ENCODE measurements around the gene SPEN. TPM values are rescaled to one million over a fixed set of nuclear protein-coding genes. Genes with fewer than 3 reads are reported as not detected.
A peak's percentile ranks its signal among the peaks of the same experiment; 100 is the strongest.
"Not testable (repeated sequence)": the region's sequence is repeated elsewhere in the genome, so short reads cannot be mapped to it uniquely, and the experiment has no call there.

SPEN gene
- polyA plus RNA-seq, 1 donor (not counting 4 experiments of a cell fraction or from before 2014, with no cell fraction given): 8.9 TPM

DNA sequence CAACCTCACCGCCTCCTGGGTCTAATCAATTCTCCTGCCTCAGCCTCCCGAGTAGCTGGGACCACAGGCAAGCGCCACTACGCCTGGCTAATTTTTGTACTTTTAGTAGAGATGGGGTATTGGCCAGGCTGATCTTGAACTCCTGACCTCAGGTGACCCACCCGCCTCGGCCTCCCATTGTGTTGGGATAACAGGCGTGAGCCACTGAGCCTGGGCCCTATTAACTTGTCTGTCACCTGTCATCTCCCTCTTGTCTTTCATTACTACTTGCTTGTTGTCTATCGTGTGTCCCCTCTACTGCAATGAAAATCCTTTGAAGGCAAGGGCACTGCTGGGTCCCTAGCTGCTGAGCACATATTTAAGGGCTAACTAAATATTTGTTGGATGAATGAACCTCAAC is 43.4 kb upstream of the SPEN start:
- H4K20me1 ChIP-seq (ENCODE audit: control insufficient read depth, extremely low read depth, insufficient read depth, low read length): no peaks in the 10 kb centered on the region
- peaks cover 36% of the 10 kb centered on the region for H3K4me1 ChIP-seq (ENCODE audit: control insufficient read depth, extremely low read depth, insufficient read depth, low read length)
- no peaks in the 10 kb centered on the region for H3K79me2 ChIP-seq (ENCODE audit: control insufficient read depth, insufficient read depth, low read length)
- dilution Hi-C loops (cut with MboI; ENCODE audit: extremely low pct_ligation_motif_present, low sequenced_read_pairs): no loop called here
- DNase-seq (ENCODE audit: low read depth, low spot score): no peak
- no peak overlapping the region for H2AFZ ChIP-seq (ENCODE audit: control insufficient read depth, low read length)
- TF ChIP-seq EZH2 (IDR thresholded peaks at IDR 0.05; ENCODE audit: low read length): no peak
- TF ChIP-seq, protein P1, sequence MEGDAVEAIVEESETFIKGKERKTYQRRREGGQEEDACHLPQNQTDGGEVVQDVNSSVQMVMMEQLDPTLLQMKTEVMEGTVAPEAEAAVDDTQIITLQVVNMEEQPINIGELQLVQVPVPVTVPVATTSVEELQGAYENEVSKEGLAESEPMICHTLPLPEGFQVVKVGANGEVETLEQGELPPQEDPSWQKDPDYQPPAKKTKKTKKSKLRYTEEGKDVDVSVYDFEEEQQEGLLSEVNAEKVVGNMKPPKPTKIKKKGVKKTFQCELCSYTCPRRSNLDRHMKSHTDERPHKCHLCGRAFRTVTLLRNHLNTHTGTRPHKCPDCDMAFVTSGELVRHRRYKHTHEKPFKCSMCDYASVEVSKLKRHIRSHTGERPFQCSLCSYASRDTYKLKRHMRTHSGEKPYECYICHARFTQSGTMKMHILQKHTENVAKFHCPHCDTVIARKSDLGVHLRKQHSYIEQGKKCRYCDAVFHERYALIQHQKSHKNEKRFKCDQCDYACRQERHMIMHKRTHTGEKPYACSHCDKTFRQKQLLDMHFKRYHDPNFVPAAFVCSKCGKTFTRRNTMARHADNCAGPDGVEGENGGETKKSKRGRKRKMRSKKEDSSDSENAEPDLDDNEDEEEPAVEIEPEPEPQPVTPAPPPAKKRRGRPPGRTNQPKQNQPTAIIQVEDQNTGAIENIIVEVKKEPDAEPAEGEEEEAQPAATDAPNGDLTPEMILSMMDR (optimal IDR thresholded peaks at IDR 0.05 in 1 of 3, IDR thresholded peaks at IDR 0.05 in 1 of 3, conservative IDR thresholded peaks at IDR 0.05 in 1 of 3; ENCODE audit: extremely low read depth in 1 of 3, insufficient read depth in 2 of 3, low read length in 3 of 3): no peak
- H3K9me1 ChIP-seq (ENCODE audit: control insufficient read depth, extremely low read depth, insufficient read depth, low read length): peaks cover 4% of the 10 kb centered on the region
- no peaks in the 10 kb centered on the region for H3K9me3 ChIP-seq (ENCODE audit: control insufficient read depth, low read depth, low read length)
- FAIRE-seq: no peak
- no peak overlapping the region for H3K27ac ChIP-seq (ENCODE audit: control insufficient read depth, insufficient read depth, low read length)
- no peaks in the 10 kb centered on the region for H3K36me3 ChIP-seq (ENCODE audit: control insufficient read depth in 2 of 2, extremely low read depth in 1 of 2, insufficient read depth in 2 of 2, low read length in 2 of 2)
- no peak overlapping the region for H3K4me3 ChIP-seq (ENCODE audit: control insufficient read depth in 2 of 3, extremely low read depth in 1 of 3, insufficient read depth in 2 of 3, low read depth in 1 of 3, low read length in 3 of 3)
- no peak overlapping the region for H3K9ac ChIP-seq (ENCODE audit: control insufficient read depth, extremely low read depth, insufficient read depth, low read length)
- H3K4me2 ChIP-seq (ENCODE audit: control insufficient read depth, extremely low read depth, insufficient read depth, low read depth, low read length): no peak overlapping the region
- H3K27me3 ChIP-seq (ENCODE audit: control insufficient read depth, extremely low read depth, insufficient read depth, low read length): no peaks in the 10 kb centered on the region

DNA sequence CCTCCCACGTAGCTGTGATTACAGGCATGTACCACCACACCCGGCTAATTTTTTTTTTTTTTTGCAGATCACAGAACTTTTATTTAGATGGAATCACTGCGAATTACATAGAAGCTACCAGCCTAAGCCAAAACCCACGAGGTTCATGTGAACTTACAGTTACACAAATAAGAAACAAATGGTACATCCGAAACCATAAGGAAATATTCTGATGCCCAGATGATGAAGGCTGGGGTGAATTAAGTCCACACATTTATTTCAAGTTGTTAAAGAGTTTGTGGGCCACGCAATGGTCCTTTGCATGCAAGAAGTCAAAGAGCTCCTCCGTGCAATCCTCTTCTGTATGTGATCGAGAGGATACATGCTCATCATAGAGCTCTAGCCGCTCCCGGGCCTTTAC is 40.4 kb upstream of the SPEN start:
- H3K9me1 ChIP-seq (ENCODE audit: control insufficient read depth, extremely low read depth, insufficient read depth, low read length): no peaks in the 10 kb centered on the region
- H3K27ac ChIP-seq (ENCODE audit: control insufficient read depth, insufficient read depth, low read length): no peak overlapping the region
- peaks cover 7% of the 10 kb centered on the region for H3K4me1 ChIP-seq (ENCODE audit: control insufficient read depth, extremely low read depth, insufficient read depth, low read length)
- dilution Hi-C loops (cut with MboI; ENCODE audit: extremely low pct_ligation_motif_present, low sequenced_read_pairs): no loop called here
- no peak overlapping the region for H3K4me3 ChIP-seq (ENCODE audit: control insufficient read depth in 2 of 3, extremely low read depth in 1 of 3, insufficient read depth in 2 of 3, low read depth in 1 of 3, low read length in 3 of 3)
- FAIRE-seq (peak; percentile 53), DNase-seq (ENCODE audit: low read depth, low spot score) (no peak)
- H3K36me3 ChIP-seq (ENCODE audit: control insufficient read depth in 2 of 2, extremely low read depth in 1 of 2, insufficient read depth in 2 of 2, low read length in 2 of 2): no peaks in the 10 kb centered on the region
- H4K20me1 ChIP-seq (ENCODE audit: control insufficient read depth, extremely low read depth, insufficient read depth, low read length): no peaks in the 10 kb centered on the region
- H3K27me3 ChIP-seq (ENCODE audit: control insufficient read depth, extremely low read depth, insufficient read depth, low read length): no peaks in the 10 kb centered on the region
- H3K9ac ChIP-seq (ENCODE audit: control insufficient read depth, extremely low read depth, insufficient read depth, low read length): no peak overlapping the region
- no peaks in the 10 kb centered on the region for H3K9me3 ChIP-seq (ENCODE audit: control insufficient read depth, low read depth, low read length)
- TF ChIP-seq, protein P1 (optimal IDR thresholded peaks at IDR 0.05 in 1 of 3, IDR thresholded peaks at IDR 0.05 in 1 of 3, conservative IDR thresholded peaks at IDR 0.05 in 1 of 3; ENCODE audit: extremely low read depth in 1 of 3, insufficient read depth in 2 of 3, low read length in 3 of 3): no peak
- TF ChIP-seq EZH2 (IDR thresholded peaks at IDR 0.05; ENCODE audit: low read length): no peak
- H2AFZ ChIP-seq (ENCODE audit: control insufficient read depth, low read length): no peak overlapping the region
- no peaks in the 10 kb centered on the region for H3K79me2 ChIP-seq (ENCODE audit: control insufficient read depth, insufficient read depth, low read length)
- no peak overlapping the region for H3K4me2 ChIP-seq (ENCODE audit: control insufficient read depth, extremely low read depth, insufficient read depth, low read depth, low read length)

DNA sequence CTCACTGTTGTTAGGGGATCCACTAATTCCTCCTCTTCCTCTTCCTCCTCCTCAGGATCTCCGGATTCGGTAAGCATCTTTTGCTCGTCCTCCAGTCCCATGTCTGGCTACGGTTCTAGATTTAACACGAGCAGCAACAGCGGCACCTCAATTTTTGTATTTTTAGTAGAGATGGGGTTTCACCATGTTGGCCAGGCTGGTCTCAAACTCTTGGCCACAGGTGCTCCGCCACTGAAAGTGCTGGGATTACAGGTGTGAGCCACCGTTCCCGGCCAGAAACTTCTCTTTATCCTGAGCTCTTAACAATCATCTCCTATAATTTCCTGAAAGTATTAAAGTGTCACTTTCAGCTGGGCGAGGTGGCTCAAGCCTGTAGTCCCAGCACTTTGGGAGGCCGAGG is 40.0 kb upstream of the SPEN start, which contains the start of gene UQCRHL:
Gene UQCRHL, minus strand, starts transcription at position 101 of the 400 bp plus-strand sequence. Its CDS starts 0 bp downstream, at position 101.
- H3K79me2 ChIP-seq (ENCODE audit: control insufficient read depth, insufficient read depth, low read length); H3K9ac ChIP-seq (ENCODE audit: control insufficient read depth, extremely low read depth, insufficient read depth, low read length); H3K4me1 ChIP-seq (ENCODE audit: control insufficient read depth, extremely low read depth, insufficient read depth, low read length); H3K9me3 ChIP-seq (ENCODE audit: control insufficient read depth, low read depth, low read length); H2AFZ ChIP-seq (ENCODE audit: control insufficient read depth, low read length); H3K4me3 ChIP-seq (ENCODE audit: control insufficient read depth in 2 of 3, extremely low read depth in 1 of 3, insufficient read depth in 2 of 3, low read depth in 1 of 3, low read length in 3 of 3); H3K36me3 ChIP-seq (ENCODE audit: control insufficient read depth in 2 of 2, extremely low read depth in 1 of 2, insufficient read depth in 2 of 2, low read length in 2 of 2); DNase-seq (ENCODE audit: low read depth, low spot score); H3K4me2 ChIP-seq (ENCODE audit: control insufficient read depth, extremely low read depth, insufficient read depth, low read depth, low read length); FAIRE-seq; dilution Hi-C loops (cut with MboI; ENCODE audit: extremely low pct_ligation_motif_present, low sequenced_read_pairs); H3K27me3 ChIP-seq (ENCODE audit: control insufficient read depth, extremely low read depth, insufficient read depth, low read length); H3K9me1 ChIP-seq (ENCODE audit: control insufficient read depth, extremely low read depth, insufficient read depth, low read length); H4K20me1 ChIP-seq (ENCODE audit: control insufficient read depth, extremely low read depth, insufficient read depth, low read length); H3K27ac ChIP-seq (ENCODE audit: control insufficient read depth, insufficient read depth, low read length): not testable (repeated sequence)

Measured in keratinocyte (primary cell).